HG03565 (cell line): ENCODE data around the gene CTTNBP2NL.
"Not testable (repeated sequence)": the region's sequence is repeated elsewhere in the genome, so short reads cannot be mapped to it uniquely, and the experiment has no call there.

ENCODE experiments used
- ATAC-seq: cut with Tn5 transposase; IDR thresholded peaks from one replicate; pipeline ENCODE4 v1.9.1; 2021; ENCODE audit warnings: mild to moderate bottlenecking, moderate library complexity; ENCODE audit not compliant: unreplicated experiment

Gene CTTNBP2NL

DNA sequence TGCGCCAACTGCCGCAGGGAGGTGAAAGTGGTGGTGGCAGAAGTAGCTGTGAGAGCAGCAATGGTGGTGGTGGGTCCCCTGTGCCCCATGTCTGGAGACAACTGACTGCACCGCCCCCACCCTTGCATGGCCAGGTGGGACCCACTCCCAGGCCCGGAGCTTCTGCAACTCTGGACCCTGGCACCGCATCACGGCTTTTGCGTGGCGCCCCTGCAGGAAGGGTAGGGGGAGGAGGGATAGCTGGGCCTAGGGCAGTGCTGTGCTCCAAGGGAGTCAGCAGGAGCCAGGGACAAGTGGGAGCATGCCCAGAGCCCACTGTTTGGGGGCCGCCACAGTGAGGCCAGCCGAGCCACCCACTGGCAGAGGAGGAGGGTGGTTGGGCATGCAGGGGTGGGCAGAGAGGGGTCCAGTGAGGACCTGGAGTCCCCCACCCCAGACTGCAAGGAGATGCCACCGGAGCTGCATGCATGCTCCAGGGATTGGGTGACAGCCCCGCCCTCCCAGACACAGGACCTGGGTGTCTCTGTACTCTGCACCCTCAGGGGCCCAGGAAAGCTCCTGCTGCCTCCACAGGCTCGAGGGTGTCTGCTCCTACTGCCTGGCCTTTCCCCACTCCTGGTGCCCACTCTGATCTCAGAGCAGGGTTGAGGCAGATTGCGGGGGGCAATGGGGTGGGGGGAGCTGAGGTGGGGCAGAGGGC lies 9.8 kb upstream of the CTTNBP2NL start:
- no peak for ATAC-seq

DNA sequence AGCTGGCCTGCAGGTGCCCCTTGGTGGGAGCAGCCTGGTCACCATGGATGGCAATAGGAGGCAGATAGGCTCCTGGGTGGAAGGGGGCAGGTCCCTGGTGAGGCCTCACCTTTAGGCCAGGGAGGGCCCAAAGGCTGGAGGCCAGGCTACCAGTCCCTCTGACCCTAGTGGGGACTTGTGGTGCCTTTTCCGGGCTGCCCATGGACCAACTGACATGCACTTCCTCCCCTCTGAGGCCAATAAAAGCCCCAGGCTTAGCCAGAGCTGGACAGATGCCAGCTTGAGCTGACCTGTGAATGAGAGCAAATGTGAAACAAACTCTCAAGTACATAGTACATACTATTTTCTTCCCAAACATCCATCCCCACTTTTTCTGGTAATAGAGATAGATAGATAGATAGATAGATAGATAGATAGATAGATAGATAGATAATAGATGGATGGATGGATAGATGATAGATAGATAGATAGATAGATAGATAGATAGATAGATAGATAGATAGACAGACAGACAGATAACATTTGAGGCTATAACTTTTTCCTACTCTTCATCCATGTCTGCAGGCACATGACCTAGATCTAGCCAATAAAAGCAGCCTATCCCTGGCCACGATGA lies 9.2 kb upstream of the CTTNBP2NL start:
- no peak for ATAC-seq

DNA sequence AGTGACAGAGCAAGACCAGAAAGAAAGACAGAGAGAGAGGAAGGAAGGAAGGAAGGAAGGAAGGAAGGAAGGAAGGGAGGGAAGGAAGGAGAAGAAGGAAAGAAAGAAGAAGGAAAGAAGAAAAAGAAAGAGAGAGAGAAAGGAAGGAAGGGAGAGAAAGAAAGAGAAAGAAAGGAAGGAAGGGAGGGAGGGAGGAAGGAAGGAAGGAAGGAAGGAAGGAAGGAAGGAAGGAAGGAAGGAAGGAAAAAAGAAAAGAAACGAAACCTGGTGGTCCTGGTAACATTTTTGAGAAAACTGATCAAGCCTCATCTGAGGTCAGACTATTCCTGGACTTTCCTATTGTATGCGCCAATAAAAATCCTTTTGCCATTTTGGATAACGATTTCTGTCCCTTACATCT lies 8.2 kb upstream of the CTTNBP2NL start:
- no peak for ATAC-seq

DNA sequence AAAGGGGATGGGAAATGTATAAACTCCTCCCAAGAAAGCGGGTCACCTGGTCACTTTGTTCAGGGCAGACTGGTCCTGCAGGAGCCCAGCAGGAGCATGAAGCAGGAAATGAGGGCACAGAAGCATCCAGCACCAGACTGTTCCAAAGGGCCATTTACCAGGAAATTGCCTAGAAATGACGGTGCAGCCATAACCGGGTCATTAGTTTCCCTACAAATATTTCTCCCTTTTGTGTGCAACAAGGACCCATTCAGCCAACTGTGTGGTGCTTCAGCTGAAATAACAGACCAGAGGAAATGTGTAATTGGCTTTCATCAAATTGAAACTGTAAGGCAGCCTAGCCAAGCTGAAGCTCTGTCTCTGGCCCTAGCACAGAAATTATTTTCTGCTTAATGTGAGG lies 7.6 kb upstream of the CTTNBP2NL start:
- ATAC-seq, result no peak

DNA sequence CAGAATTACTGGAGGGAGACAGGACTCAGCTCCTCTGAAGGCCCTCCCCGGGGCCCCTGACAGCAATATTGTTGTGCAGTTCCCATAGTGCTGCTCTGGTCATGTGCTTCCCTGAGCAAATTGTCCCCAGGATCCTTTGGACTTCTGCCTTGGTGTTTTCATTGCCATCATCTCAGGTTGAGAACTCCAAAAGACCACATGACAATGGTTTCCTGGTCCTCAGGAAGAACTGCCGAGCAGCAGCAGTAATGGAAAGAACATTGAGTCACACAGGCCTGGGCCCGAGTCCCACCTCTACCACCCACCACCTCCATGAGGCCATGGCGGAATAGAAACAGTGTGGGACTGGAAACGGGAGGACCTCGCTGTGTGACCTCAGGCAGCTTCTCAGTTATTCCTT lies 6.3 kb upstream of the CTTNBP2NL start:
- ATAC-seq, result no peak

DNA sequence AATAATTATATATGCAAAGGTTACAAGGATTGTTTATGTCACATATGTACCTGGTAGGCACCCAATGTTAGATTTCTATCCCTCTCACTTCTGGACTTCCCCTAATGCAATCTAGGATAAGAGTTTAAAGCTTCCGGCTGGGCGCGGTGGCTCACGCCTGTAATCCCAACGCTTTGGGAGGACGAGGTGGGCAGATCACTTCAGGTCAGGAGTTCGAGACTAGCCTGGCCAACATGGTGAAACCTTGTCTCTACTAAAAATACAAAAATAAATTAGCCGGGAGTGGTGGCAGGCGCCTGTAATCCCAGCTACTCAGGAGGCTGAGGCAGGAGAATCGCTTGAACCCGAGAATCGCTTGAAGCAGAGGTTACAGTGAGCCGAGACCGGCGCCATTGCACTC lies 5.7 kb upstream of the CTTNBP2NL start:
- not testable (repeated sequence) for ATAC-seq

DNA sequence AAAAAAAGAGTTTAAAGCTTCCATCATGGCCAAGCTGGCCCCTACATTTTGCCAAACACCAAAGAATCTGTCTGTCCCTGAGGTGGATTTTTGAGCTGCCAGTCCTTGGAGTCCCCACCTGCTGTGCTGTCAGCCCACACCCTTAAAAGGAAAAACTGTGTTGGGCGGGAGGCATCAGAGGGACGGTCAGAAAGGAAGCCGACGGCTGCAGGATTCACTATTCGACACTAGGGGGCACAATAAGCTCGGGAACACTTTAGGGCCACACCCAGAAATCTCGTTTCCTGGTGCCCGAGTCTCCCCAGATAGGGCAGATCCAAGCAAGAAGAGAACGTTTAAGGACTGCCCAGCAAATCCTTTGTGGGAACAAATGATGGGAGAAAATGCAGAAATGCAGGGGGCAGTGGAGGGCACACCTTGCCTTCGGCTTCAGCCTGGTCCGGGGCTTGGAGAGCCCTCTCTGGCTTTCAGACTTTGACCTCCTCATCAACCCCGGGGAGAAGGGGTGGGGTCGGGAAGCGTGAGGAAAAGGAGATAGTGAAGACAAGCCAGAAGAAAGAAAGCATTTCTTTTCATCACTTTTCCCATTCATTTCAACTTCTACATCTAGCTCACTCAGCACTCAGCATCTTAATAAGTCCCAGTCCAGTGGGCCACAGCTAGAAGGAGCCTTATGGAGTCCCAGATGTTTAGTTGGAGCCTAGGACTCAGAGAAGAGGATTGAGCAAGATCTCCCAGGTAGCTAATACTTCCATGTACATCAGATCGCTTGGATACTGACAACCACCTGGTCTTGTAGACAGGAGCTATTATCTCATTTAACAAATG lies 5.0 kb upstream of the CTTNBP2NL start:
- peak; percentile 40 for ATAC-seq

DNA sequence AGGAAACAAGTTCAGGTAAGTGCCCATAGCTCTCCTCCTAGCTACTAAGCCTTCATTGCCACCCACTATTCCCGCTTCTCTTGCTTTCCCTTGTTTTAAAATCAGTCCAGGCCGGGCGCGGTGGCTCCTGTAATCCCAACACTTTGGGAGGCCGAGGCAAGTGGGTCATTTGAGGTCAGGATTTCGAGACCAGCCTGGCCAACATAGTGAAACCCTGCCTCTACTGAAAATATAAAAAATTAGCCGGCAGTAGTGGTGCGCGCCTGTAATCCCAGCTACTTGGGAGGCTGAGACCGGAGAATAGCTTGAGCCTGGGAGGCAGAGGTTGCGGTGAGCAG lies 4.4 kb upstream of the CTTNBP2NL start:
- ATAC-seq, result no peak

DNA sequence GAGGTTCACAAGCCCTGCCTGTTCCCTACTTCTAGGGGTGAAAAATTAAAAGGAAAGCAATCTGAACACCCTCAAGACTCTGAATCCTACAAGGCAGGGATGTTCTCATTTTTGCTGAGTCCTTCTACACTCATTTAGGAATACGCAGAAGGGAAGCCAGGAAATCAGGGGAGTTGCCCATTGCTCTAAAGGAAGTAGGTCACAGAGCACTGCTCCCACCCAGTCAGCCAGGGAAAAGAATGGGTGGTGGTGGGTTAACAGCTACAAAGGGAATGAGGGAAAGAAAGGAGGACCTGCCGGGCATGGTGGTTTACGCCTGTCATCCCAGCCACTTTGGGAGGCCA lies 2.4 kb upstream of the CTTNBP2NL start:
- no peak for ATAC-seq

DNA sequence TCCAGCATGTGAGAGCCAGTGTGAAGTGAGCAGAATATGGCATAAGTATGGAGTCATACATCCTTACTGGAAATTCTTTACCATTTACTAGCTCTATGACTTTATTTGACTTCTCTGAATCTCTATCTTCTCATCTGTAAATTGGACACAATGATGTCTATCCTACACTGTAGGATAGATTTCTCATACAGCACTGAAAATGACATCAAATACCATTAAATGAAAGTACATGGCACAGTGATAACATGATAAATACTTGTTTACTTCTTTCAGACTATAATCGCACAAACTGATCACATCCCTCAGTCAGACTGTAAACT lies 1.3 kb upstream of the CTTNBP2NL start:
- ATAC-seq, result no peak

DNA sequence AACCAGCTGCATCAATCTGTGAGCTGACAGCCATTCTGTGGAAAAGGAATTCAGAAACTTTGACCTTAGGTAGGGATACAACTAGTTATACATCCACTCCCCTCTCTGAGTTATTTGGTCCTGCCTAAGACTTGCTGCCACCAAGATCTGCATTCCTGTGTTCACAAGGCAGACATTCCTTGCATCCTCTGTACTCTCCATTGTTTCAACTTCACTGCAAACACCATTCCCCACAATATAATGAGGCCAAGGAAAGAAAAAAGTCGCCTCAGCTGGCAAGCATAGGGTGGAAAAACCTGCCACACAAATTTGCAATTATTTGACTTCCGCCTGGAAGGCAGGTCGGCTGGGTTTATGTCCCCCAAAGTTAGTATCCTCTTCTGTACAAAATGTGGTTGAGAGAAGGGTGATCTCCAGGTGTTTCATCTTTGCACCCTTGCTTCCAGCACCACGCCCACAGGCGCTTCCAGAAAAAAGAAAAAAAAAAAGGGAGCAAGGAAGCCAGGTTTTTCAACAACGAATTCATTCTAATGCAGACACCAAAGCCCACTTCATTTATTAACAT lies 676 bp upstream of the CTTNBP2NL start:
- no peak for ATAC-seq

DNA sequence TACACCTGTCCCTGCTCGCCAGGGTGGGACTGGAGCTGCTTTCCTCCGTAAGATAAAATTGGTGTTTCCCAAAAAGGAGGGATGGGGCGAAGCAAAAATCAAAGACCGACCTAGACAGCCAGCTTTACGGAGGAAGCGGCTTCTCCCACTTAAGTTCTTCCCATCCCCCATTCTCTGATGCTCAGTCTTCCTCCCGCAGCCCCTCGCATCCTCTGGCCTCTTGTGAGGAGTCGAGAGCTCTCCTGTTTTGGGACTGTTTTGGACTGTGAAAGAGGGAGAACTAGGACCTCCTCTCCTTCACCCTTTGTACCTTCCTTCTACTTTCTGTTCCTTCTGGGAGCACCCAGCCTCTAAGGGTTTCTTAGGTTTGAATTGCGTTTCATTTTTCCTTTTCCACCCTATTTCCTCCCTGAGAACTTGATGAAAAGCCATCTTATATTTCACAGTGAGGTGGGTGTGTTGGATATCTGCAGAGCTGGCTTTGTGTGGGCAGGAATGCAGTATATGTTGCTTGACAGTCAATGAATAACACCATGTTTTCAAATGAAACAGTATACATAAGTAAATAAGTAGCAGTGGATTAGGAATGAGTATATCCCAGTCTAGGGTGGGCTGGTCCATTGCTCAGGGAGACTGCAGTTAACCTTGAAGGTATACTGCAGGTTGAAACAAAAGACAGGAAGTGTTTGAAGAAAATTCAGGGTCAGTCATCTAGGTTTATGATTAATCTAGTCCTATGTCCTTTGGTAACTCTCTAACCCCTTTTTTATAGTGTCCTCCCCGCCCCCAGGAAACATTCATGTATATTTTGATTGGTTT lies 848 bp downstream of the CTTNBP2NL start:
- no peak for ATAC-seq

DNA sequence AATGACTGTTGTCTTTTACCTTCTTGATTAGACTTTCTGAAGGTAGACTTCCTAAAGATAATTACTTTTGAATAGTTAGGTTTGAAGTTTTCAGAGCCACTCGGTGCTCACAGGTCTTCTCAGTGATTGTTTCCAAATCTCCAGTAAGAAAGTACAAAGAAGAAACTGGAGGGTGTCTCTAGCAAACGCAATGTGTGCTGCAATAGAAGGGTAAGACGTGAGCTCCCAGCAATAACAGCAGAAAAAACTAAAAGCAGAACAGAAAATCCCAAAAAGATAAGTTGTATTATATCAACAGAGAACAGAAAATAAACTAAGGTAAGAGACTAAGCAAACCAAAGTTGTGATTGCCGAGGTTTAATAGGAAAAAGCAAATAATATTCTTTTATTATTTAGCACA lies 1.8 kb downstream of the CTTNBP2NL start:
- no peak for ATAC-seq

DNA sequence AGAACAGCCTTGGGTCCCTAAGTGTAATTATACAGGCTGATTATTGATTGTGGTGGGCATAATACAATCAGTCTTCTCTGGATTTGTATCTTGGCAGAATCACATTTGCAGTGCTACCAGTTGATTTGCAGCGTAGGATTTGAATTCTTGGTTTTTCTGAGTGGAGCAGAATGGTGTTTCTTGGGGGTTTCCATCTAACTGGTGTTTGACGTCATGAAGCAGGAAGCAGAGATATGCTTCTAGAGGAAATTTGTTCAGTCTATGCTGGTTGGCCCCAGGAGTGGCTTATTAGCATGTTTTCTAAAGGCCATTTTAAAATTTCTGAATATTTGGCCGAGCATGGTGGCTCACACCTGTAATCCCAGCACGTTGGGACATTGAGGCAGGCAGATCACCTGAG lies 3.4 kb downstream of the CTTNBP2NL start:
- no peak for ATAC-seq

DNA sequence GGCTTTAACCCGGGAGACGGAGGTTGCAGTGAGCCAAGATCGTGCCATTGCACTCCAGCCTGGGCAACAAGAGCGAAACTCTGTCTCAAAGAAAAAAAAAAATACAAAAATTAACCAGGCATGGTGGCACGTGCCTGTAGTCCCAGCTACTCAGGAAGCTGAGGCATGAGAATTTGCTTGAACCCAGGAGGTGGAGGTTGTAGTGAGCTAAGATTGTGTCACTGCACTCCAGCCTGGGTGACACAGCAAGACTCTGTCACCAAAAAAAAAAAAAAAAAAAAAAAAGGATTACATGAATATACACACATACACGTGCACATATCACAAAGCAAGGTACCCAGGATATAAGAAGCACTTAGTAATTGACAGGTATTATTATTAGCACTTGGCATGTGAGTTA lies 4.7 kb downstream of the CTTNBP2NL start:
- not testable (repeated sequence) for ATAC-seq

DNA sequence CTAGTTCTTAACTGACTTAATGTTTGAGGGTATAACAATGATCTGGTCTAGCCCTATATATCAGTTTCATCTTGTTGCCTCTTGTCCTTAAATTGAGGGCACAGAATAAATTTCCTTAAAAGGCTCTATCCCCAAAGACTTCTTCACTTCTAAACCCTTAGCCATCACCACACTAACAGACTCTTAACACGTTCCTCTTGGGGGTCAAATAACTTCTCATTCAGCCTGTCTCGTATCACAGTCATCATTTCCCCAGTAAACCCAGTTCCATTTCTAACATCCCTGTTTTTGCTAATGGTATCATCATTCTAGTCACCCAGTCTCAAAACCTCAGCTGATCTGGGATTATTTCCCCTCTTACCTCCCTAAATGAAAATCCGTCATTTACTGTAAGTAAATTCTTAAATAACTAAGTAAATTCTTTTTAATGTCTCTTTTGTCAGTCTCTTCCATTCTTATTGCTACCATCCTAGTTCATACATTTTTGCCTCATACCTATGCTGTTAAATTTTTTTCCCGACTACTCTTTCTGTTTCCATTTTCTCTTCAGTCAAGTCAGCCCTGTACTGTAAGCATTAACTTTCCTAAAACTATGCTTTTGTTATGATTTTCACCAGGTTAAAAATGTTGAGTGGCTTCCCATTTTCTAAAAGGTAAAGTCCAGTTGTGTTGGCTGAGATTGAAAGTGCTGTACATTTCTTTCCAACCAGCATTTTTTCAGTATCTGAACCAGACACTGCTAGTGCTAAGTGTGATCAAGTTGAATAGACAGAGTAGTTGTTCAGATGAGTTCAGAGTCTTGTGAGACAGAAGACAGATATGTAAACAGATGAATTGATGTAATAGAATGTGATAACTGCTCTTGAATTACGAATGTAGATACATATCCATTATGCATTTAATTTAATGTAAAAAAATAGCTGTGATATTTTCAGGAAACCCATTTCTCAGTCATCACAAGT lies 6.9 kb downstream of the CTTNBP2NL start:
- ATAC-seq, result peak; percentile 59

DNA sequence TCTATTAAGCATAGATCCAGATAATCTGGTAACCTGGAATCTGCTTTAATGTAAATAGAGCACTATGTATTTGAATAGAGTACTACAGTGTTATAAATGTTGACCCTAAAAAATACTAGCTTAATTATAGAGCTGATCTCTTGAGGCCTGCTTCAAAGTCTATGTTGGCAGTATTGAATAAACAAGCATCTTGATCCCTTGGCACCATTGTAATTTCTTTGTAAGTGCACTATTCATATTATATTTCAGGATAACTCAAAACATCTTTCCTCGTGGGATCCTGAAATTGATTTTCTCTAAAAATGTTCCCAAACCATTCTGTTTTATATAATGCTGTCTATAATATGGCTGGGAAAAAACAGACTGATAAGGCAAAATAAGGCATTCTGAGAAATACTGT lies 10.8 kb downstream of the CTTNBP2NL start:
- no peak for ATAC-seq

DNA sequence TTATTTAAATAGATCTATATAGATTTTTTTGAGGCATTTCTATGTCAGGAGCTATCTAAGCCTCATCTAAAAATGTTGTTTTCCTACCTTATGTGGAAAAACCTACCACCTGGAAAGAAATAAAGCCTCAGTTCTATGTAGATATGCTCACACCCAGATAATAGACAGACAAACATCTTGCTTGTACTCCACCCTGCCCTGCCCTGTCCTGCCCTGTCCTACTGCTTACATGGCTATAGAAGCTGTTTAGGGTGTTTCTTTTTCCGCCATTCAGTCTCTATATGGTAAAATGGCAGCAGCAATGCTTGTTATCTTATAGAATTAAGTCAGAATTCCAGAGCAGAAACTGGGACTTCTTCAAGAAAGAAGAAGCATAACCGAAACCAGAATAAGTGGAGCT lies 13.4 kb downstream of the CTTNBP2NL start:
- ATAC-seq, result no peak

DNA sequence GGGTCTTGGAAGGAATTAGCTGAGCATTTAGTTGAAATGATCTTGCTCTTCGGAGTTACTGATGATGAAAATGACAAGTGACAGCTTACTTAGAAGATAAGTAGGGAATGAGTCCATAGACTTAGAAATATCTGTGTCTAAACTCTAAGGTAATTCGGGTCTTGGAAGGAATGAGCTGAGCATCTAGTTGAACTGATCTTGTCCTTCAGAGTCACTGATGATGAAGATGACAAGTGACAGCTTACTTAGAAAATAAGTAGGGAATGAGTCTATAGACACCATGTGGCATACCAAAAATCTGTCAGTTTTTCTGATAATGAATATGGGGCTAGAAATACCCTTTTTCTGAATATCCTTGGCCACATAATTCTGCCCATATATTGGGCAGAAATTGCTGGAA lies 14.7 kb downstream of the CTTNBP2NL start:
- no peak for ATAC-seq

DNA sequence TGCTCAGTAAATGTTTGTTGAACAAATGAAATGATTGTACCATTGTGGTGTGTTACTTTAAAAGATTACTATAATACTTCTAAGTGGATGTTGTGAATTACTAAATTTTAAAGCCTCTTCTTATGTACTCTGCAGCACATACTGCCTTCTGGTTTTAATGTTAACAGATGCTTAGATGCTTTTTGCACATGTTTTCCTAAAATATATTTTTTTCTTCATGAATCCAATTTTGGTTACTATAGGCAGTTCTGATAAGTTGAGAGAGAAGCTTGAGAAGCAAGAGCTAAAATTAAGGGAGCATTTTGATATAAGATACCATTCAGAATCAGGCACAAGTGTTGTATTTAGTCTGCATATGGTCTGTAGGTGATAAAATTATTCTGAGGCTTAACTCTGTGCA lies 21.3 kb downstream of the CTTNBP2NL start:
- ATAC-seq, result no peak
